Fibroblast of lung (primary cell): ENCODE results near the gene C2orf76. TPM values are rescaled to one million over a fixed set of nuclear protein-coding genes. Genes with fewer than 3 reads are reported as not detected.

ENCODE experiments used
- DNase-seq, 2 donors: peaks; one replicate each; pipeline versions ENCODE4 v3.0.0 to v3.0.0-alpha.2; 2010; ENCODE audit warnings: low read depth in 2 of 2
- H2AFZ ChIP-seq: 2 replicates; pipeline ENCODE4 v1.5.1; 2012; ENCODE audit warnings: low read length, control low read depth, inconsistent platforms
- H3K27ac ChIP-seq: 2 replicates; pipeline ENCODE4 v1.5.1; 2011; ENCODE audit warnings: low read length, control low read depth; ENCODE audit not compliant: insufficient read depth
- H3K27me3 ChIP-seq: 2 replicates; pipeline ENCODE4 v1.5.1; 2011; ENCODE audit warnings: mild to moderate bottlenecking, low read length; ENCODE audit not compliant: control insufficient read depth, insufficient read depth
- H3K36me3 ChIP-seq: 2 replicates; pipeline ENCODE4 v1.5.1; 2011; ENCODE audit warnings: low read length; ENCODE audit not compliant: control insufficient read depth, insufficient read depth
- H3K4me1 ChIP-seq: 2 replicates; pipeline ENCODE4 v1.5.1; 2011; ENCODE audit warnings: low read length; ENCODE audit not compliant: control insufficient read depth, insufficient read depth; ENCODE audit errors: extremely low read depth
- H3K4me2 ChIP-seq: 2 replicates; pipeline ENCODE4 v1.5.1; 2011; ENCODE audit warnings: low read length, control low read depth; ENCODE audit not compliant: insufficient read depth; ENCODE audit errors: extremely low read depth
- H3K4me3 ChIP-seq, 4 experiments: fragments of 200-600 bp in 1 of 4; sonication (generic) in 1 of 4; replicated peaks in 1 of 4; 2 replicates each; pipeline ENCODE4 v1.5.1; 2011 to 2016; ENCODE audit warnings: low read length in 4 of 4, low read depth in 3 of 4, mild to moderate bottlenecking in 3 of 4, control low read depth in 2 of 4, inconsistent platforms in 1 of 4, mixed read lengths in 1 of 4; ENCODE audit not compliant: insufficient read depth in 1 of 4; ENCODE audit errors: control extremely low read depth in 1 of 4
- H3K79me2 ChIP-seq: 2 replicates; pipeline ENCODE4 v1.5.1; 2012; ENCODE audit warnings: mild to moderate bottlenecking, low read length, inconsistent platforms; ENCODE audit not compliant: control insufficient read depth, insufficient read depth
- H3K9ac ChIP-seq: 2 replicates; pipeline ENCODE4 v1.5.1; 2011; ENCODE audit warnings: mild to moderate bottlenecking, low read length, control low read depth; ENCODE audit not compliant: insufficient read depth
- H3K9me3 ChIP-seq: 2 replicates; pipeline ENCODE4 v1.5.1; 2012; ENCODE audit warnings: low read depth, low read length; ENCODE audit not compliant: control insufficient read depth, insufficient read depth
- H4K20me1 ChIP-seq: 2 replicates; pipeline ENCODE4 v1.5.1; 2011; ENCODE audit warnings: low read length; ENCODE audit not compliant: control insufficient read depth, insufficient read depth; ENCODE audit errors: extremely low read depth
- EZH2 ChIP-seq: IDR thresholded peaks from 2 replicates; pipeline ENCODE4 v1.5.1; 2012; ENCODE audit warnings: low read length, control low read depth, mild to moderate bottlenecking; ENCODE audit errors: missing control alignments
- polyA plus RNA-seq, 2 donors: library from polyadenylated mRNA; depleted of rRNA in 1 of 2; stranded (reverse) in 1 of 2; unstranded in 1 of 2; fragments of >200 nt; gene quantifications; 2 replicates each; pipeline ENCODE4 v1.2.1, GENCODE V29; 2011 to 2012; ENCODE audit warnings: missing spikeins in 1 of 2
- total RNA-seq: library from RNA; depleted of rRNA; stranded (reverse); fragments of >200 nt; gene quantifications from 2 replicates; pipeline ENCODE4 v1.2.1, GENCODE V29; 2014
- TF ChIP-seq, protein P1 (sequence below), 2 donors: IDR thresholded peaks in 1 of 2; conservative IDR thresholded peaks in 1 of 2; 1 replicate in 1 of 2; 2 replicates in 1 of 2; pipeline ENCODE4 v1.5.1; 2011 to 2012; ENCODE audit warnings: low read length in 2 of 2, control low read depth in 1 of 2, inconsistent platforms in 1 of 2, low read depth in 1 of 2, mild to moderate bottlenecking in 1 of 2

The C2orf76 gene
- total and polyA plus RNA-seq, 2 donors (not counting 1 experiment from before 2014, with no cell fraction given), result 14.6 to 17.8 TPM

DNA sequence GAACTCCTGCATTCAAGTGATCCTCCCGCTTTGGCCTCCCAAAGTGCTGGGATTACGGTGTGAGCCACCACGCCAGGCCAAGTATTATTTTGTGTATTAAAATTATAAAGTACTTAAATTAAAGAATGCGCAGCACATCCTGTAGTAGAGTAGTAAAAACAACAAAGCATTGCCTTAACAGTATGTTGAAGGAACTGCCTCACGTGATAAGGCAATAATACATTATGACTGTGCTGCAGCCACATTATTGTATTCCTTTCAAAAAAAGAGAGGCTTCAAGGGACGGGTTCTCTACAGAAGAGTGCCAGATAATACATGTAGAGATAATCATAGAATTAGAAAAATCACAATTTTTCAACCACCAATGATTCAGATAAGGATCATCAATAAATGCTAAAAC lies 33.7 kb downstream of the C2orf76 start:
- Histone ChIP-seq H3K36me3 (no peaks in the 10 kb centered on the region), H3K9ac (no peak overlapping the region), H3K27ac (no peak overlapping the region), H3K27me3 (no peaks in the 10 kb centered on the region), H2AFZ (no peak overlapping the region), H3K4me1 (no peaks in the 10 kb centered on the region), H3K4me3 (no peak overlapping the region), H3K4me2 (no peak overlapping the region), H3K9me3 (no peaks in the 10 kb centered on the region), H4K20me1 (no peaks in the 10 kb centered on the region), H3K79me2 (no peaks in the 10 kb centered on the region)
- no peak for DNase-seq
- no peak for TF ChIP-seq EZH2
- TF ChIP-seq, protein P1, sequence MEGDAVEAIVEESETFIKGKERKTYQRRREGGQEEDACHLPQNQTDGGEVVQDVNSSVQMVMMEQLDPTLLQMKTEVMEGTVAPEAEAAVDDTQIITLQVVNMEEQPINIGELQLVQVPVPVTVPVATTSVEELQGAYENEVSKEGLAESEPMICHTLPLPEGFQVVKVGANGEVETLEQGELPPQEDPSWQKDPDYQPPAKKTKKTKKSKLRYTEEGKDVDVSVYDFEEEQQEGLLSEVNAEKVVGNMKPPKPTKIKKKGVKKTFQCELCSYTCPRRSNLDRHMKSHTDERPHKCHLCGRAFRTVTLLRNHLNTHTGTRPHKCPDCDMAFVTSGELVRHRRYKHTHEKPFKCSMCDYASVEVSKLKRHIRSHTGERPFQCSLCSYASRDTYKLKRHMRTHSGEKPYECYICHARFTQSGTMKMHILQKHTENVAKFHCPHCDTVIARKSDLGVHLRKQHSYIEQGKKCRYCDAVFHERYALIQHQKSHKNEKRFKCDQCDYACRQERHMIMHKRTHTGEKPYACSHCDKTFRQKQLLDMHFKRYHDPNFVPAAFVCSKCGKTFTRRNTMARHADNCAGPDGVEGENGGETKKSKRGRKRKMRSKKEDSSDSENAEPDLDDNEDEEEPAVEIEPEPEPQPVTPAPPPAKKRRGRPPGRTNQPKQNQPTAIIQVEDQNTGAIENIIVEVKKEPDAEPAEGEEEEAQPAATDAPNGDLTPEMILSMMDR (conservative IDR thresholded peaks at IDR 0.05 in 1 of 2, IDR thresholded peaks at IDR 0.05 in 1 of 2; ENCODE audit: low read depth in 1 of 2, low read length in 2 of 2), result no peak

DNA sequence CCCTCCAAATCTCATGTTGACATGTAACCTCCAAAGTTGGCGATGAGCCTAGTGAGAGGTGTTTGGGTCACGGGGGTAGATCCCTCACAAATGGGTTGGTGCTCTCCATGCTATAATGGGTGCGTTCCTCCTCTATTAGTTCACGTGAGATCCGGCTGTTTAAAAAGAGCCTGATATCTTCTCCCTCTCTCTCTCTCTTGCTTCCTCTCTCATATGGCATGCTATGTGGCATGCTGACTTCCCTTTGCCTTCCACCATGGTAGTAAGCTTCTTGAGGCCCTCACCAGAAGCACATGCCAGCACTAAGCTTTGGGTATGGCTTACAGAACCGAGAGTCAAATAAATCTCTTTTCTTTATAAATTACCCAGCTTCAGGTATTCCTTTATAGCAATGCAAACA lies 39.2 kb downstream of the C2orf76 start:
- H3K36me3 ChIP-seq, result no peaks in the 10 kb centered on the region
- no peak for DNase-seq
- no peaks in the 10 kb centered on the region for H3K4me1 ChIP-seq
- no peaks in the 10 kb centered on the region for H4K20me1 ChIP-seq
- H2AFZ ChIP-seq, result no peak overlapping the region
- TF ChIP-seq, protein P1 (conservative IDR thresholded peaks at IDR 0.05 in 1 of 2, IDR thresholded peaks at IDR 0.05 in 1 of 2; ENCODE audit: low read depth in 1 of 2, low read length in 2 of 2), result no peak
- no peak for TF ChIP-seq EZH2
- no peak overlapping the region for H3K27ac ChIP-seq
- H3K27me3 ChIP-seq, result no peaks in the 10 kb centered on the region
- no peaks in the 10 kb centered on the region for H3K9me3 ChIP-seq
- no peak overlapping the region for H3K4me2 ChIP-seq
- no peak overlapping the region for H3K9ac ChIP-seq
- H3K79me2 ChIP-seq, result no peaks in the 10 kb centered on the region
- no peak overlapping the region for H3K4me3 ChIP-seq

DNA sequence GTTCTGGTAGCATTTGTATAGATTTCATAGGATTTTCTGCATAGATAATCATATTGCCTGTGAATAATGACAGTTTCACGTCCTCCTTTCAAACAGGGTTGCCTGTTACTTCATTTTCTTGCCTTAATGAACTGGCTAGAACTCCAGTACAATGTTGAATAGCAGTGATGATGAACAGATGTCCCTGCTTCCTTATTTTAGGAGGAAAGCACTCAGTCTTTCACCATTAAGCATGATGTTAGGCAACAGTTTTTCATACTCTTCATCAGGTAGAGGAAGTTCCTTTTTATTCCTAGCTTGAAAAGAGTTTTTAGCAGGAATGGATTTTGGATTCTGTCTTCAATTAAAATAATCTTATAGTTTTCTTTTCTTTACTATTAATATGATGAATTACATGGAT lies 39.7 kb downstream of the C2orf76 start:
- Histone ChIP-seq H3K4me3 (no peak overlapping the region), H3K9ac (no peak overlapping the region), H4K20me1 (no peaks in the 10 kb centered on the region), H3K4me1 (no peaks in the 10 kb centered on the region), H3K9me3 (no peaks in the 10 kb centered on the region), H2AFZ (no peak overlapping the region), H3K4me2 (no peak overlapping the region), H3K36me3 (no peaks in the 10 kb centered on the region), H3K27ac (no peak overlapping the region), H3K79me2 (no peaks in the 10 kb centered on the region), H3K27me3 (no peaks in the 10 kb centered on the region)
- DNase-seq, result no peak
- TF ChIP-seq, protein P1 (conservative IDR thresholded peaks at IDR 0.05 in 1 of 2, IDR thresholded peaks at IDR 0.05 in 1 of 2; ENCODE audit: low read depth in 1 of 2, low read length in 2 of 2), result no peak
- TF ChIP-seq EZH2, result no peak
